ENCODE measurements around the gene MRPL36. TPM values are rescaled to one million over a fixed set of nuclear protein-coding genes. Genes with fewer than 3 reads are reported as not detected.
"Not testable (repeated sequence)": the region's sequence is repeated elsewhere in the genome, so short reads cannot be mapped to it uniquely, and the experiment has no call there.

The MRPL36 gene
- total RNA-seq (2014; rRNA removed; shearing (Covaris generic); ENCODE audit: low replicate concordance) = 45.6 and 50.5 TPM in 2 replicates

- DNase-seq (ENCODE audit: low read depth) = peak; percentile 86
- in situ Hi-C loops (cut with HindIII; ENCODE audit: low pct_unique_long_range_greater_than_20kb, low sequenced_read_pairs) = no loop called here
Measured at GRCh38 chr5:1799602-1800471, at the start of gene MRPL36. MRPL36 (minus strand) TSS chr5:1799837; CDS start chr5:1798935, 902 bp downstream.

- in situ Hi-C loops (cut with HindIII; ENCODE audit: low pct_unique_long_range_greater_than_20kb, low sequenced_read_pairs) = no loop called here
- DNase-seq (ENCODE audit: low read depth) = no peak
Measured at GRCh38 chr5:1847611-1848010, 48.0 kb upstream of the MRPL36 start.

- in situ Hi-C loops (cut with HindIII; ENCODE audit: low pct_unique_long_range_greater_than_20kb, low sequenced_read_pairs) = no loop called here
- no peak for DNase-seq (ENCODE audit: low read depth)
Measured at GRCh38 chr5:1847056-1847455, 47.4 kb upstream of the MRPL36 start.

DNA sequence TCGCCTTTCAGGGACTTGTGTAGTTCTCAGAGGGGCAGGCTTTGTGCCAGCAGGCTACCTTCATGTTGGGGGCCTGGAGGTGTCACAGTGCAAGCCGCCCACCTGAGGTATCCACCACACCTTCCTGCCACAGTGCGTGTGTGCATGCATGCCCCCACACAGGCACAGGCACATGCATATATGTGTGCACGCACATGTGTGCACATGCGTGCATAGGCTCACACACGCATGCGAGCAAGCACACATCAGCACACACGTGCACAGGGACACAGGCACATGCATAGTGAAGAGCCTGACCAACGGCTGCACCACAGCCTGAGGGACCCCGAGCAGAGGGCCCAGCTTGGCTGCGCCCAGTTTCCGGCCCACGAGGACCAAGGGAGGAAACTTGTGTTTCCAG is 46.9 kb upstream of the MRPL36 start:
- in situ Hi-C loops (cut with HindIII; ENCODE audit: low pct_unique_long_range_greater_than_20kb, low sequenced_read_pairs) = no loop called here
- DNase-seq (ENCODE audit: low read depth) = no peak

- in situ Hi-C loops (cut with HindIII; ENCODE audit: low pct_unique_long_range_greater_than_20kb, low sequenced_read_pairs) = no loop called here
- DNase-seq (ENCODE audit: low read depth) = no peak
Measured at GRCh38 chr5:1845696-1846095, 46.1 kb upstream of the MRPL36 start.

GRCh38 chr5:1844708-1845436 is 45.2 kb upstream of the MRPL36 start:
- no peak for DNase-seq (ENCODE audit: low read depth)
- in situ Hi-C loops (cut with HindIII; ENCODE audit: low pct_unique_long_range_greater_than_20kb, low sequenced_read_pairs) = no loop called here

DNA sequence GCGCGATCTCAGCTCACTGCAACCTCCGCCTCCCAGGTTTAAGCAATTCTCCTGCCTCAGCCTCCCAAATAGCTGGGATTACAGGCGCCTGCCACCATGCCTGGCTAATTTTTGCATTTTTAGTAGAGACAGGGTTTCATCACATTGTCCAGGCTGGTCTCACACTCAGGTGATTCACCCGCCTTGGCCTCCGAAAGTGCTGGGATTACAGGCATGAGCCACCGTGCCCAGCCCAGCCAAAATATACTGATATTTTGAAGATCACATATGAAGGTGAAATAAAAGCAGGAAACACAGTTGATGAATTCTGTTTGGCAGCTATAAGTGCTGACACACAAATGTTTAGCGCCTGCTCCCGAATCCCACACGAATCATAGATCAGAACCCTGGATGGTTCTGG is 44.1 kb upstream of the MRPL36 start:
- in situ Hi-C loops (cut with HindIII; ENCODE audit: low pct_unique_long_range_greater_than_20kb, low sequenced_read_pairs); DNase-seq (ENCODE audit: low read depth): not testable (repeated sequence)

DNA sequence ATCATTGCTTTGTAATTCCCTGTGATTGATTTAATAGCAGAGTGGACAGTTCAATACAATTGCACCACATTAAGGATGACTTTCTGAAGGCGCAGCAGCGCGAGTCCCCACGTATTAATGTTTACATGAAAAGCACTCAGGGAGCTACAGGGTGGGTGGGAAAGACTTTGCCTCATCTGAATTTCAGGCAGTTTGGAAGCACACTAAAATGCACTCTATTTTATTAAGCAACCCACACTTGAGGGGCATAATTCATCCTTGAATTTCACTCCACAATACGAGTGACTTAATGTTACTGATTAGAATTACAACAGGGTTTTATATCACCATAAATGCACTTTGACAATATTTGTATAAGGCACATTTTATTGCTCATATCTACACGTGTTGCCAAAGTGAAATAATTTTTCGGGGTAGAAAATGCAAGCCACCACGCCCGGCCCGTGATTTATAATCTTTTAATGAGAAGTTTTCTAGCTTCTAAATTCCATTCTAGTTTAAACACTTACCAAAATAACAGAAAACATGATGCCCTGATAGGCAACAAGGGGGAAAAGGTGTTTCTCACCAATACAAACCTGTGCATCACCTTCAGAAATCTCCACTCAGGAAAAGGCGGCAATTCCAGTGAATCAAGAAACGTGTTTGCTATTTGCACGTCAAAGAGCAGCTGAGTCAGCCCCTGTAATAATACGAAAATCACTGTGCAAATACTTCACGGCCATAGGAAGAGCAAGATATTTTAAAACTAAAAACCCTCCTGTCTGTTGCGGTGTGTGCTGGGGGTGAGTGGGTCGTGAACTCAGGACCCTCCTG is 42.6 kb upstream of the MRPL36 start:
- in situ Hi-C loops (cut with HindIII; ENCODE audit: low pct_unique_long_range_greater_than_20kb, low sequenced_read_pairs) = no loop called here
- no peak for DNase-seq (ENCODE audit: low read depth)

DNA sequence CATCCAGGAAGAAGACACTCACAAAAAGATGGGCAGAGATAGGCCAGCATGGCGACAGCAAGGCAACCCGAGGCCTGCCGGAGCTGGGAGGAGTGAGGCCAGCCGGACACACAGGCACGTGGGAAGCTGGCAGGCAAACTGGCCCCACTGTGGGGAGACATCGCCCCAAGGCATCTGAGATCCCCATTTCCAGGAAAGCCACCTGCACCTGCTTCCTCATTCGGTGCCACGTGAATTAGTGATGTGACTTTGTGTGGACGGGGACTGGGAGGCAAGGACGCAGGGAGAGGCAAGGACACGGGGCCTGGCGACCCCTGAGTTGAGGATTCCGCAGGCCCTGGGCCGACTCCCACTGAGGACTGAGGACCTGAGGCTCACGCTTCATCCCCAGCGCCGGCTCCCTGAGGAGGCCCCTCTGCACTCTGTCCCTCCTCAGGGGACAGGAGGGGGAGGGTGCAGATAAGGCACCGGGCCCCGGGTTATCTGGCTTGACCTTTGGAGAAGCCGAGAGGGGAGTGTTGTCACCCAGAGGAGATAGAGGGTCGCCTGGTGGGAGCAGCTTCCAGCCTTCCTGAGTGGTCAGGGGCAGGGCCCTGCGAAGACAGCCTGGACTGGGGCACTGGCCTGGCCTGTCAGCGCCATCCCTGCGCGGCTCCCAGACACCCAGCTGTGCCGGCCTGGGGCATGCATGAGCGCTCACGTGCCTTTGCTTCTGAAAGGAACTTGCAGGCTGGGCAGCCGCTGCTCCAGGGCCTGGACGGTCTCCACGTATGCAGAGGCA is 41.3 kb upstream of the MRPL36 start:
- no peak for DNase-seq (ENCODE audit: low read depth)
- in situ Hi-C loops (cut with HindIII; ENCODE audit: low pct_unique_long_range_greater_than_20kb, low sequenced_read_pairs) = no loop called here

DNA sequence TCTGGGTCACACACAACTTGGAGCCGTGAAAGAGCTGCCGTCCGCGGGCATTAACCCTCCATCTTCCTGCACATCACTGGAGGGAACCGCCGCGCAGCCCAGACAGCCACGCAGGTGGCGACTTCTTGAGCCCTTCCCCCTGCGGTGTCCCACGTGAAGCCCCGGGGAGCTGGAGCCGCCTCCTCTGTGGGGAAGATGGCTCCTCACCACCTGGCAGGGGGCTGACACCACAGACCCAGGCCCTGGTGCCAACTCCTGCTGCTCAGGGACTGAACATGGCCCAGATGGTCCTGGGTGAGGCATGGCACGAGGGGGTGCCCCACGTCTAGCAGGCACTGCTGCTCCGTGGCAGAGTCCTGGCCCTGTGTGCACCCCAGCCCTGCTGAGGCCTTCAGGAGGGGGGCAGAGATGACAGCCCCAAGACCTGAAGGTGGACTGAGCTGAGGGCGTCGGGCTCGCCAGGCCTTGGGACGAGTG is 40.5 kb upstream of the MRPL36 start:
- DNase-seq (ENCODE audit: low read depth) = no peak
- in situ Hi-C loops (cut with HindIII; ENCODE audit: low pct_unique_long_range_greater_than_20kb, low sequenced_read_pairs) = no loop called here

- DNase-seq (ENCODE audit: low read depth) = no peak
- in situ Hi-C loops (cut with HindIII; ENCODE audit: low pct_unique_long_range_greater_than_20kb, low sequenced_read_pairs) = no loop called here
Measured at GRCh38 chr5:1838013-1838412, 38.4 kb upstream of the MRPL36 start.

DNA sequence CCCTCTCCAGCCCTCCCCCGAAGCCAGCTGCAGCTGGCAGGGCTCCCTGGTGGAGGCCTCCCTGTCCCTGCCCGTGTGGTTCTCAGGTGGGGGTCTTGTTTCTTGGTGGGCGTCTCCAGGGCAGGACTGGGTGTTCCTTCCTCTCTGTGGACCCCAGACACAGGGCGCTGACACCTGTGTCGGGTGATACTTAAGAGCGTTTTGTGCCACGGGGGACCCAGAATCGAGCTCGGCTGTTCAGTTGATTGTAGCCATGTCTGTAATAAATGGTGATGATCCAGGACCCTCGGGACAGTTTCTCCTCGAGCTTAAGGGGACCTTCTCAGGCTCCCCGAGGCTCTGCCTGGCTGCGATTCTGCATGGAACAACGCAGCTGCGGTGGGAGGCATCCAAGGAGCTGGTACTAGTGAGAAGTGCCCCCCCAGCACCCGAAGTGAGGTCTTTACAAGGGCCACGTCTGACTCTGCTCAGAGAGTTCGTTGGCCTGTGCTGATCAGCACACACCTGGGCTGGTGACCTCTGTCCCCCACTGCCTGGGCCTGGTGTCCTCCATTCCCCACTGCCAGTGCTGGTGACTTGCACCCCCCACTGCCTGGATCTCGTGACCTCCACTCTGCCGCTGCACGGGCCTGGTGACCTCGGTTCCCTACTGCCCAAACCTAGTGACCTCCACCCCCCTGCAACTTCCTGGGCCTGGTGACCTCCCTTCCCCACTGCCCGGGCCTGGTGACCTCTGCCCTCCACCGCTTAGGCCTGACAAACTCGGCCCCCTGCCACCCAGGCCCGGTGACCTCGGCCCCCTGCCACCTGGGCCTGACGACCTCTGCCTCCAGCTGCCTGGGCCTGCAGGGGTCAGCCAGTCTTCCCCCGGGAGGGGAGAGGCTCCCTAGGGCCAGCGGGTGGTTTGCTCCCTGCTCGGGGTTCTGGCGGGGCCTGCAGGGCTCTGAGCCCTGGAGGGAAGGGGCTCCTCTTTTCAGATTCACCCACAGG is 37.5 kb upstream of the MRPL36 start:
- in situ Hi-C loops (cut with HindIII; ENCODE audit: low pct_unique_long_range_greater_than_20kb, low sequenced_read_pairs) = no loop called here
- no peak for DNase-seq (ENCODE audit: low read depth)

GRCh38 chr5:1836176-1836890 is 36.7 kb upstream of the MRPL36 start:
- in situ Hi-C loops (cut with HindIII; ENCODE audit: low pct_unique_long_range_greater_than_20kb, low sequenced_read_pairs) = no loop called here
- DNase-seq (ENCODE audit: low read depth) = no peak

- in situ Hi-C loops (cut with HindIII; ENCODE audit: low pct_unique_long_range_greater_than_20kb, low sequenced_read_pairs) = no loop called here
Measured at GRCh38 chr5:1835431-1835830, 35.8 kb upstream of the MRPL36 start.

GRCh38 chr5:1834721-1835429 is 35.2 kb upstream of the MRPL36 start:
- in situ Hi-C loops (cut with HindIII; ENCODE audit: low pct_unique_long_range_greater_than_20kb, low sequenced_read_pairs) = no loop called here
- no peak for DNase-seq (ENCODE audit: low read depth)

More at GRCh38 chr5:1835431-1835830, 35.8 kb upstream of the MRPL36 start:
- no peak for DNase-seq (ENCODE audit: low read depth)

All from Caki2 (cell line).